Skeletal muscle tissue (tissue), 4 donors: ENCODE results near the gene DALRD3. TPM values are rescaled to one million over a fixed set of nuclear protein-coding genes. Genes with fewer than 3 reads are reported as not detected.

Experiments
- H3K27ac ChIP-seq: one replicate; pipeline ENCODE4 v1.7.0; 2013; ENCODE audit warnings: mild to moderate bottlenecking, low read depth, low read length, inconsistent platforms
- H3K27me3 ChIP-seq, 3 donors: one replicate each; pipeline ENCODE4 v1.7.0; 2013; ENCODE audit warnings: low read length in 3 of 3; ENCODE audit not compliant: control insufficient read depth in 3 of 3, insufficient read depth in 3 of 3
- H3K36me3 ChIP-seq, 3 donors: one replicate each; pipeline ENCODE4 v1.7.0; 2013; ENCODE audit warnings: low read length in 3 of 3; ENCODE audit not compliant: control insufficient read depth in 3 of 3, insufficient read depth in 3 of 3
- H3K4me1 ChIP-seq, 3 donors: one replicate each; pipeline ENCODE4 v1.7.0; 2013; ENCODE audit warnings: low read length in 3 of 3, mild to moderate bottlenecking in 3 of 3; ENCODE audit not compliant: control insufficient read depth in 3 of 3, insufficient read depth in 3 of 3
- H3K4me3 ChIP-seq, 3 donors: one replicate each; pipeline ENCODE4 v1.7.0; 2013; ENCODE audit warnings: low read length in 3 of 3
- H3K9ac ChIP-seq, 3 donors: one replicate each; pipeline ENCODE4 v1.7.0; 2013; ENCODE audit warnings: low read length in 3 of 3, mild to moderate bottlenecking in 3 of 3, moderate library complexity in 2 of 3, low read depth in 1 of 3
- H3K9me3 ChIP-seq, 3 donors: one replicate each; pipeline ENCODE4 v1.7.0; 2013; ENCODE audit warnings: low read length in 3 of 3; ENCODE audit not compliant: control insufficient read depth in 3 of 3
- total RNA-seq: library from RNA; depleted of rRNA; stranded (reverse); fragments of >200 nt; gene quantifications from one replicate; pipeline ENCODE4 v1.2.3, GENCODE V29; 2014
- donor health status: Osteomylitis.

DALRD3 gene
- total RNA-seq, 1 donor from 2014 or later, result 27.7 TPM

DNA sequence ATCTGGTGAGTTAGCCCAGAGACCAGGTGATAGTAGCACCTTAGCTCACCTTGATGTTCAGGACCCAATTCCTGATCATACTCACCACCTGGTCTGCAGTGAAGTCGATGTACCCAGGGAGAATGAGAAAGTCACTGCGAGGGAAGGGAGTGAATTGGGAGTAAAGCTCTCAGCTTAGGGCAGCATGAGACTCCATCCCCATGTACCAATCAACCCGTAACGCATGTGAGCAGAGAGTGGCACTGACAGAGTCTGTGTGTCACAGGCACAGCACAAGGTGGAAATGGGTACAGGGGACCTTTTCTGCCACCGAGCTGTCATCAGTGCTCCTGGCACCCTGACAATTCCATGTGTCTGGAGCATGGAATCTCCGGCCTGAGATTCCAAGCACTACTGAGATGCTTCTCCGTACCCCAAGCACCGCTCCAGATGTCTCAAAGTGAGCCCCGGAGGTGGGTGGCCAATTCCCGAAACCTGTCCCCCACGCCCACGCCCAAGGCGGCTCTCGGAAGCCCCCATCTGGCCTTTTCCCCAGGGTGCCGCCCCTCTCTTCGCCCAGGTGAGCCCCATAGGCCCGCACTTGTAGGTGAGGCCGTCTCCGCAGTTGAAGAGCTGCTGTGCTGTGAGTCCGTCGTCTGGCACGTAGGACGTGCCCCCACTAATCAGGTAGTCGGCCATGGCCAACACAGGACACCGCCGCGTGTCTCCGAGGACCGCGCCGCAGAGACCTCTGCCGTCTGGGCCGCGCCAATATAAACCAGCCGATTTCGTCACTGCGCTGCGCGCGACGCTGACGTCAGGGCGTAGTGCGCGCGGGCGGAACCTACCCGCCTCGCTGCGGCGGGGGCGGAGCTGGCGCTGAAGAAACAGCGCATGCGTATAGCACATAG lies 10.5 kb upstream of the DALRD3 start, which contains the start of gene IMPDH2:
Gene IMPDH2 (minus strand): TSS at position 726 of the 890 bp plus-strand sequence. CDS start 48 bp downstream, at position 678.
- H3K27me3 ChIP-seq, result no peaks in the 10 kb centered on the region
- H3K4me3 ChIP-seq, result peak within 1 kb of the TSS; percentile 72 to 97 (median 91)
- peaks cover 58 to 63% (median 59%) of the 10 kb centered on the region in 3 donors for H3K36me3 ChIP-seq
- H3K4me1 ChIP-seq, result peaks cover 21 to 55% (median 28%) of the 10 kb centered on the region in 3 donors
- peak within 1 kb of the TSS; percentile 96 to 99 (median 97) for H3K9ac ChIP-seq
- H3K9me3 ChIP-seq, result no peaks in the 10 kb centered on the region
- H3K27ac ChIP-seq, result peak within 1 kb of the TSS; percentile 94

DNA sequence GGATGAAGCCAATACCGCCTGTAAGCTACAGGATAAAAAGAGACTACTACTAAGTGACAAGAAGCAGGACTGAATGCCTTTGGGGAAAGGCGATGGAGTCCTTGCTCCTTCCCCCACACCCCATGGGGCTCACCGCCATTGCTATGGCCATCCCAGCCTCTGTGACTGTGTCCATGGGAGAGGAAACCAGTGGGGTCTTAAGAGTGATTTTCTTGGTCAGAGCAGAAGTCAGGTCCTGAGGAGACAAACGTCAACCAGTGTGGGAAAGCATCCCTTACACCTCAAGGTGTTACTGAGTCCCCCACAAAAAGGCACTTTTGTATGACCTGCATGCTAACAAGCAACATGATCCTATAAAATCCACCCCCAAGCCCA lies 9.9 kb upstream of the DALRD3 start:
- Histone ChIP-seq H3K4me3 (peak overlapping the region; percentile 72 to 97 (median 91)), H3K36me3 (peaks cover 62 to 65% (median 62%) of the 10 kb centered on the region in 3 donors), H3K27ac (peak overlapping the region; percentile 94), H3K9ac (peak overlapping the region; percentile 96 to 99 (median 97)), H3K27me3 (no peaks in the 10 kb centered on the region), H3K4me1 (peaks cover 24 to 59% (median 33%) of the 10 kb centered on the region in 3 donors), H3K9me3 (no peaks in the 10 kb centered on the region)

DNA sequence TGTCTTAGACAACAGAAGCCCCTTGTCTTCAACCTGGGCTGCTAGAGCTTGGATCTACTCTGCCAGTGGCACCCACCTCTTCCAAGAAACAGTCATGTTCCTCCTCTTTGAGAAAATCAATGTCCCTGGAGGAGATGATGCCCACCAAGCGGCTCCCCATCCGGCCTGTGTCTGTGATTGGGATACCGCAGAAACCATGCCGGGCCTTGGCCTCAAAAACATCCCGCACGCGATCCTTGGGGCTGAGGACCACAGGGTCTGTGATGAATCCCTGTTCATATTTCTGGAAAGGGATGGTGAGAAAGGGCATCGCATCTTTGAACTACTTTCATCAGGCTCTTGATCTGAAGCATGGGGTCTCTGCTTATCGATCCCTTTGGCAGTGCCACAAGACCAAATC lies 9.3 kb upstream of the DALRD3 start:
- peaks cover 63 to 64% (median 64%) of the 10 kb centered on the region in 3 donors for H3K36me3 ChIP-seq
- peaks cover 31 to 66% (median 40%) of the 10 kb centered on the region in 3 donors for H3K4me1 ChIP-seq
- H3K9me3 ChIP-seq, result no peaks in the 10 kb centered on the region
- H3K27me3 ChIP-seq, result no peaks in the 10 kb centered on the region
- no peak overlapping the region for H3K4me3 ChIP-seq
- peak overlapping the region; percentile 94 for H3K27ac ChIP-seq
- H3K9ac ChIP-seq, result no peak overlapping the region

DNA sequence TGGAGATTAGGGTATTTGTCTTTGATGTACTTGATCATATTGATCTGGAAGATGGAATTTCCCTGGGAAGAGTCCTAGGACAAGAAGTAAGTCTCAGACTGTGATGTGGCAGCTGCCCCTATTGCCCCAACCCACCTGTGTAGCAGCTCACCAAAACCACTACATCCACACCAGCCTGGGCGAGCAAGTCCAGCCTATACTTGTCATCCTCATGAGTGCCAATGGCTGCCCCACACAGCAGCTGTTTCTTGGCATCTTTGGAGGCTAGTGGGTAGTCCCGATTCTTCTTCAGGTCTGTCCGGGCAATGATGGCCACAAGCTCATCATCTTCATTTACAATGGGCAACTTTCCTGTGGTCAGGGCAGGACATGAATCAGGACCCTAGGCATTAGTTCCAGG lies 8.2 kb upstream of the DALRD3 start:
- peaks cover 53 to 59% (median 53%) of the 10 kb centered on the region in 3 donors for H3K36me3 ChIP-seq
- H3K4me1 ChIP-seq, result peaks cover 35 to 75% (median 44%) of the 10 kb centered on the region in 3 donors
- H3K27ac ChIP-seq, result no peak overlapping the region
- no peak overlapping the region for H3K9ac ChIP-seq
- H3K4me3 ChIP-seq, result no peak overlapping the region
- H3K27me3 ChIP-seq, result no peaks in the 10 kb centered on the region
- no peaks in the 10 kb centered on the region for H3K9me3 ChIP-seq

DNA sequence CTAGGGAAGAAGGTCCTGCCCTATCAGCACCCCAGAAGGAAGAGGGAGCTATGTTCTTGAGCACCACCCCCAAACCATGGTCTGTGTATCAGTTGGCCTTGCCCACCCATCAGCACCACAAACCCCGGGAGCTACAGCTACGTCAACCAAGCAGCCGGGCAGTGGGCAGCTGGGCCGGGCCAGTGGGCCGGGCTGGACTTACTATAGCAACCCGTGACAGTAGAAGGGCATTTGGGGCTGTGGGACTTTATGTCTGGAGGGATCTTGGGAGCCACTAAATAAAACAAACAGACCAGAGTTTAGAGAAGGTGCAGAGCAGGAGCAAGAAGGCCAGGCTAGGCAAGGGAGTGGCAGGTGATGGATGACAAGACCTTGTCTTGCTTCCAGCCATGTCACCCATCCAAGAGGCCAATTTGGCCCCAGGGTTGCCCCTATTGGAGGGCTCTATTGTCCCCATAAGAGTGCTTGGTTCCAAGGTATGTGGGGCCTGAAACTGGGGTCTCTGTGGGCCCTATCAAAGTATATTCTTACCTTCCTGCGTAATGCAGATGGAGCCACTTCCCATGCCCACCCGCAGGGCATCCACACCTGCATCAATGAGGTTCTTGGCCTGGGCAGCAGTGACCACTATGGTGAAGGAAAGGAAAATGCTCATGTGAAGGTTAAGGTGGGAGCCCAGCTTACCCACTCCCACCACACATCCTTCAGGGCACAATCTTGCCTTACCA lies 7.6 kb upstream of the DALRD3 start:
- Histone ChIP-seq H3K9ac (peak overlapping the region in 1 of 3 donors; percentile 25), H3K36me3 (peaks cover 49 to 55% (median 51%) of the 10 kb centered on the region in 3 donors), H3K9me3 (no peaks in the 10 kb centered on the region), H3K27me3 (no peaks in the 10 kb centered on the region), H3K4me1 (peaks cover 35 to 76% (median 44%) of the 10 kb centered on the region in 3 donors), H3K27ac (peak overlapping the region; percentile 1), H3K4me3 (no peak overlapping the region)

DNA sequence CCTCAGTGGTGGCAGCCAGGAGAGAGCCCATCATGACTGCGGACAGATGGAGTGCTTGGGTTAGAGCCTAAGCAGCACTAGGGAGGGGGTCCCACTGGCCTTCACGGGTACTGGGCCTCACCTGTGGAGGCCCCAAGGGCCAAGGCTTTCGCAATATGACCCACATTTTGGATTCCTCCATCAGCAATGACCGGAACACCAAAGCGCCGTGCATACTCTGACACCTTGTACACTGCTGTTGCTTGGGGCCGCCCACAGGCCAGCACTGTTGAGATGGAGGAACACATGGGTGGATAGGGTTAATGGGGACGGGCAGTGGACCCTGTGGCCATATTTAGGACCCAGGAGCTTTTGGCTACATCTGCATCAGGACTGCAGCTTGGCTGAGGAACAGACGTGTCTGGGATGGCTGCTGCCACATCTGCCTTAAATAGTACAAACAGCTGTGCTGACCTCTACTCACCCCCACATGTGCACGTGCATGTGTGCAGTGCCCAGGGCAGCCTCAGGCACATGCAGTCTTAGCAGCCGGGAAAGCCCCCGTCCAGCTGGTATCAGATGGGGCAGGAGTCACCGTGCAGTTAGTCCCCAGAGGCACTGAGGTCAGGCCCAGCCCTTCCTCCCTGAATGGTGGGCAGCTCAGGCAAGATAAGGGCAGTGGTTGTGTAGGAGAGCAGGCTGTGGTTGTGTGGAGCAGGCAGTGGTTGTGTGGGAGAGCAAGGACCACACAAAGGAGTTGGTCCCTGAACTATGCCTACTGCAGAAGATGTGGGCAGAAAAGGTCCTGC lies 6.8 kb upstream of the DALRD3 start:
- H3K9ac ChIP-seq, result peak overlapping the region in 1 of 3 donors; percentile 25
- H3K4me3 ChIP-seq, result no peak overlapping the region
- no peaks in the 10 kb centered on the region for H3K9me3 ChIP-seq
- H3K27me3 ChIP-seq, result no peaks in the 10 kb centered on the region
- H3K36me3 ChIP-seq, result peaks cover 42 to 51% (median 47%) of the 10 kb centered on the region in 3 donors
- H3K27ac ChIP-seq, result peak overlapping the region; percentile 1
- peaks cover 41 to 83% (median 51%) of the 10 kb centered on the region in 3 donors for H3K4me1 ChIP-seq

DNA sequence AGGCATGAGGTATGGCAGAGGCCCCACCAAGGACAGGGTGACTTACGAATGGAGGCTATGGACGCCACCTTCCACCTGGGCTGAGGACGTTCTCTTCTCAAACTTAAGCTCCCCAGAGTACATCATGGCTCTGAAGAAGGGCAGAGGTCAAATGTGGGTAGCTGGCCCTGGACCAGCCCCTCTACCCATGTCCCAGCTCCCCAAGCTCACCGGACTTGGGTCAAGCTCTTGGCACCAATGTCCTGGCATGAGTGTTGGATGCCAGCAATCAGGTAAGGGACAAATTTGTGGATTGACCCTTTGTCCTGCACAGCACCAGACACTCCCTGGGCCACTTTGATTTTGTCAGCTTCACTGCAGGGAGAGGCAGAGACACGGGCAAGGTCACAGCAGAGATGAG lies 6.1 kb upstream of the DALRD3 start:
- Histone ChIP-seq H3K27me3 (no peaks in the 10 kb centered on the region), H3K9ac (no peak overlapping the region), H3K9me3 (no peaks in the 10 kb centered on the region), H3K27ac (no peak overlapping the region), H3K4me3 (no peak overlapping the region), H3K4me1 (peaks cover 47 to 87% (median 57%) of the 10 kb centered on the region in 3 donors), H3K36me3 (peaks cover 42 to 51% (median 46%) of the 10 kb centered on the region in 3 donors)

DNA sequence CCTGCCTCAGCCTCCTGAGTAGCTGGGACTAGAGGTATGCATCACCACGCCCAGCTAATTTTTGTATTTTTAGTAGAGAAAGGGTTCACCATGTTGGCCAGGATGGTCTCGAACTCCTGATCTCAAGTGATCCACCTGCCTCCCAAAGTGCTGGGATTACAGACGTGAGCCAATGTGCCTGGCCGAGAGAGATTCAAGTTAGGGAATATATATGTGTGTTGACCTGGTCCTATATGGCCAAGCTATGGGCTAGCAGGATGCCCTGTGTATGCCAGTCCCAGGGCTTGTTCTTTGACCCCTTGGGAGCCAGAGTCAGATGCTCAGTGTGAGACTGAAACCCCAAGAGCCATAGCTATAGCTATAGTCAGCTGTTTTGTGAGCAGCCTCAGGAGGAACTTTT lies 5.4 kb upstream of the DALRD3 start:
- peaks cover 42 to 51% (median 46%) of the 10 kb centered on the region in 3 donors for H3K36me3 ChIP-seq
- no peaks in the 10 kb centered on the region for H3K27me3 ChIP-seq
- H3K4me3 ChIP-seq, result no peak overlapping the region
- no peak overlapping the region for H3K9ac ChIP-seq
- H3K9me3 ChIP-seq, result no peaks in the 10 kb centered on the region
- peaks cover 42 to 83% (median 57%) of the 10 kb centered on the region in 3 donors for H3K4me1 ChIP-seq
- no peak overlapping the region for H3K27ac ChIP-seq

DNA sequence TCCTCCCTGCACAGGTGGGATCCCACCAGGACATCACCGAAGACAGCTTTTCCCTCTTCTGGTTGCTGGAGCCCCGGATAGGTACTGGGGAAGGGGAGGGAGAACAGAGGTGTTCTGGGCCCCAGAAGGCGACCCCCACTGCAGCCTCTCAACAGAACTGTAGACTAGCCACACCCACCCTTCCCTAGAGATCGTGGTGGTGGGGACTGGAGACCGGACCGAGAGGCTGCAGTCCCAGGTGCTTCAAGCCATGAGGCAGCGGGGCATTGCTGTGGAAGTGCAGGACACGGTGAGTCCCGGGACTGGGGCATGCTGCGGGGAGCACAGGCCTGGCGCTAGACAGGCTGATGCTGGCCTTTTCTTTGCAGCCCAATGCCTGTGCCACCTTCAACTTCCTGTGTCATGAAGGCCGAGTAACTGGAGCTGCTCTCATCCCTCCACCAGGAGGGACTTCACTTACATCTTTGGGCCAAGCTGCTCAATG lies 4.3 kb upstream of the DALRD3 start:
- no peaks in the 10 kb centered on the region for H3K9me3 ChIP-seq
- peak overlapping the region; percentile 98 to 99 (median 98) for H3K4me3 ChIP-seq
- H3K4me1 ChIP-seq, result peaks cover 38 to 77% (median 53%) of the 10 kb centered on the region in 3 donors
- peak overlapping the region; percentile 97 to 99 (median 99) for H3K9ac ChIP-seq
- peaks cover 41 to 48% (median 46%) of the 10 kb centered on the region in 3 donors for H3K36me3 ChIP-seq
- H3K27ac ChIP-seq, result peak overlapping the region; percentile 99
- H3K27me3 ChIP-seq, result no peaks in the 10 kb centered on the region
